Myocyte (in vitro differentiated cells): ENCODE measurements around the gene PDGFRB. TPM values are rescaled to one million over a fixed set of nuclear protein-coding genes. Genes with fewer than 3 reads are reported as not detected.

ENCODE experiments used
- DNase-seq: peaks from one replicate; pipeline ENCODE4 v3.0.0-alpha.2; 2012; ENCODE audit warnings: low read depth
- total RNA-seq: library from RNA; depleted of rRNA; stranded (reverse); fragments of >200 nt; gene quantifications from 2 replicates; pipeline ENCODE4 v1.2.3, GENCODE V29; 2014

Gene PDGFRB
- total RNA-seq, 1 donor from 2014 or later = 26.1 TPM

GRCh38 chr5:150182774-150183173 lies 27.1 kb upstream of the PDGFRB start:
- DNase-seq = no peak

GRCh38 chr5:150181766-150182545 lies 26.3 kb upstream of the PDGFRB start:
- no peak for DNase-seq

- DNase-seq = no peak
Observed at GRCh38 chr5:150181027-150181426, 25.4 kb upstream of the PDGFRB start.

GRCh38 chr5:150180241-150181026 lies 24.8 kb upstream of the PDGFRB start:
- peak; percentile 95 for DNase-seq

GRCh38 chr5:150179019-150179620 lies 23.5 kb upstream of the PDGFRB start:
- peak; percentile 31 for DNase-seq

GRCh38 chr5:150178262-150178661 lies 22.6 kb upstream of the PDGFRB start:
- no peak for DNase-seq

GRCh38 chr5:150177721-150178120 lies 22.1 kb upstream of the PDGFRB start:
- DNase-seq = no peak

GRCh38 chr5:150176745-150177477 lies 21.3 kb upstream of the PDGFRB start:
- no peak for DNase-seq

- no peak for DNase-seq
Observed at GRCh38 chr5:150175536-150175935, 19.9 kb upstream of the PDGFRB start.

- no peak for DNase-seq
Observed at GRCh38 chr5:150175076-150175475, 19.4 kb upstream of the PDGFRB start.

GRCh38 chr5:150174285-150174684 lies 18.6 kb upstream of the PDGFRB start:
- no peak for DNase-seq

- no peak for DNase-seq
Observed at GRCh38 chr5:150173161-150173560, 17.5 kb upstream of the PDGFRB start.

- DNase-seq = no peak
Observed at GRCh38 chr5:150172556-150172955, 16.9 kb upstream of the PDGFRB start.

- no peak for DNase-seq
Observed at GRCh38 chr5:150172145-150172544, 16.5 kb upstream of the PDGFRB start.

- DNase-seq = no peak
Observed at GRCh38 chr5:150168864-150169263, 13.2 kb upstream of the PDGFRB start.

- no peak for DNase-seq
Observed at GRCh38 chr5:150167908-150168307, 12.3 kb upstream of the PDGFRB start.

- no peak for DNase-seq
Observed at GRCh38 chr5:150167512-150167850, 11.8 kb upstream of the PDGFRB start.

GRCh38 chr5:150166650-150167511 lies 11.2 kb upstream of the PDGFRB start, which contains the start of gene CDX1:
Gene CDX1 (plus strand): TSS chr5:150166778. CDS start chr5:150166877, 99 bp downstream.
- DNase-seq = no peak

- DNase-seq = no peak
Observed at GRCh38 chr5:150166037-150166649, 10.5 kb upstream of the PDGFRB start.
